ENCODE data around the gene EGFR.

DNA sequence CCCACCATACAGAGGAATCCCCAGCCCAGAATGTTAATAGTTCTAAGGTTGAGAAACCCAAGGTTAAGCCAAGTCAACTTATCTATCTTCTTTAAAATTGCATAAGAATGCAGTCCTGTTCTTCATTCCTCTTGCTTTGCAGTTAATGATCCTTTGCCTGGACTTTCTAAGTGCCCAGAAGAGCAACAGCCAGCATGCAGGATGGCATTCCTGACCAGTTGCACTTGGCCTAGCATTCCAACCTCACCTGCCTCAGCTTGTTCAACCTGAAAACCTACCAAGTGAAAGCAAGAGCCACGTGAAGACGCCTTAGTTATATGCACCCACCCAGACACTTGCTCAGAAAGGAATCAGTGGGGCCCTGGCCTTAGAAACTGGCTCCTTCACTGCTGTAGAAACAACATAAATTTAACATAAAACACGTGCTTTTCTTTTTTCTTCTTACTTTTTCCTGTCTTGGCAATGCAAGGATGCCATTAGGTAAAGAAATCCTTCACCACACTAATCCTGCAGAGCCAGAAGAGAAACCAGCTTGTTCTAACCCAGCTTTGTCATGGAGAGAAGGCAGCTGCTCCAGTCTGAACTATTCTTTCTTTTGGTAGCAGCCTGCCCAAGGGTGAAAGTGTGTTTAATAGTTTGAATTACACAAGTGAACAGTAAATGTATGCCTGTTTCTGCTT, 25.0 kb downstream of the EGFR start:
- TF ChIP-seq, protein P1, sequence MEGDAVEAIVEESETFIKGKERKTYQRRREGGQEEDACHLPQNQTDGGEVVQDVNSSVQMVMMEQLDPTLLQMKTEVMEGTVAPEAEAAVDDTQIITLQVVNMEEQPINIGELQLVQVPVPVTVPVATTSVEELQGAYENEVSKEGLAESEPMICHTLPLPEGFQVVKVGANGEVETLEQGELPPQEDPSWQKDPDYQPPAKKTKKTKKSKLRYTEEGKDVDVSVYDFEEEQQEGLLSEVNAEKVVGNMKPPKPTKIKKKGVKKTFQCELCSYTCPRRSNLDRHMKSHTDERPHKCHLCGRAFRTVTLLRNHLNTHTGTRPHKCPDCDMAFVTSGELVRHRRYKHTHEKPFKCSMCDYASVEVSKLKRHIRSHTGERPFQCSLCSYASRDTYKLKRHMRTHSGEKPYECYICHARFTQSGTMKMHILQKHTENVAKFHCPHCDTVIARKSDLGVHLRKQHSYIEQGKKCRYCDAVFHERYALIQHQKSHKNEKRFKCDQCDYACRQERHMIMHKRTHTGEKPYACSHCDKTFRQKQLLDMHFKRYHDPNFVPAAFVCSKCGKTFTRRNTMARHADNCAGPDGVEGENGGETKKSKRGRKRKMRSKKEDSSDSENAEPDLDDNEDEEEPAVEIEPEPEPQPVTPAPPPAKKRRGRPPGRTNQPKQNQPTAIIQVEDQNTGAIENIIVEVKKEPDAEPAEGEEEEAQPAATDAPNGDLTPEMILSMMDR (IDR thresholded peaks at IDR 0.05): no peak
- TF ChIP-seq POLR2A (IDR thresholded peaks at IDR 0.05) (no peak), EP300 (IDR thresholded peaks at IDR 0.05) (no peak)
